ENCODE measurements around the gene CDC37L1. TPM values are rescaled to one million over a fixed set of nuclear protein-coding genes. Genes with fewer than 3 reads are reported as not detected.

The CDC37L1 gene
- polyA plus RNA-seq, 3 donors = 18.2 to 20.4 (median 19.7) TPM

DNA sequence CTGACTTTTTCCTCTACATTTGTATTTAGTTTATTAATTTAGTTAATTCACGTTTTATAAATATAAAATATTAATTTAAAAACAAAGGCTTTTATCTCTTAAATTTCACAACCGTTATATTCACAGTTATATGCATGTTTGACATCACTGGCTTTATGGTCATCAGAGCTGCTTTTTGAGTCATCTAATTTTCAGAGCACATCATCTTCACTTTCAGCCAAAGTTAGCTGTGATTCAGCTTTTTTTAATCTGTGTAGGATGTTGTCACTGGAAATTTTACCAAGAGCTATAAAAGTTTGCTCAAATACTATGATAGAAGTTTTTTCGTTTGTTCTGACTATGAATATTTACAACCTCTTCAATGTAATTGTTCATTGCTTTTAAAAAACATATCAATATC lies 12.4 kb downstream of the CDC37L1 start:
- DNase-seq (ENCODE audit: extremely low read depth in 1 of 11, low read depth in 9 of 11, low spot score in 4 of 11) = no peak

DNA sequence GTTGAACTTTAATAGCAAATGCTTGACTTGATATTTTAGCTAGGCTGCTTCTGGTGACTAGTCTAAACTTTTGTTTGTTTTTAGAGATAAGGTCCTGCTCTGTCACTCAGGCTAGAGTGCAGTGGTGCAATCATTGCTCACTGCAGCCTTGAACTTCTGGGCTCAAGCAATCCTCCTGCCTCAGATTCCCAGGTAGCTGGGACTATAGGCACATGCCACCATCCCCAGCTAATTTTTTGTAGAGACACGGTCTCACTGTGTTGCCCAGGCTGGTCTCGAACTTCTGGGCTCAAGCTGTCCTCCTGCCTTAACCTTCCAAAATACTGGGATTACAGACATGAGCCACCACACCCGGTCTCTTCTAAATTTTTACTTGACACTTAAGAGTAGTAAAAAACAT lies 20.7 kb downstream of the CDC37L1 start:
- no peak for DNase-seq (ENCODE audit: extremely low read depth in 1 of 11, low read depth in 9 of 11, low spot score in 4 of 11)

GRCh38 chr9:4700932-4701331 lies 21.6 kb downstream of the CDC37L1 start:
- DNase-seq (ENCODE audit: extremely low read depth in 1 of 11, low read depth in 9 of 11, low spot score in 4 of 11) = no peak

DNA sequence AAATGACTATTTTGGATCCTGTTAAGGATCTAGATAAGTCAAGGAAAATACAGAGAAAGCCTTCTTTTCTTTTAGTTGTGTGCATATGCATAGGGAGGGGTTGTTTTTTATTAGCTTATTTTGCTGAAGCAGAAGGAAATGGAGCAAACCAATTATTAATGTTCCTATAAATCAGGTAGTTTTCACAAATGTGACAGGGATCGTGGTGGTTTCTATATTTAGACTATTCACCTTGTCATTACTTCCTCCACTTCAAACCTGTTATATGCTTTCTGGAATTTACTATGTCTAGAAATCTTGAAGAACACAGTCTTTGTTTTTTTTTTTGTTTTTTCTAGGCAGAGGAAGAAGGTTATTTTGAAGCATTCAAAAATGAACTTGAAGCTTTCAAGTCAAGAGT lies 22.2 kb downstream of the CDC37L1 start:
- DNase-seq (ENCODE audit: extremely low read depth in 1 of 11, low read depth in 9 of 11, low spot score in 4 of 11) = no peak

DNA sequence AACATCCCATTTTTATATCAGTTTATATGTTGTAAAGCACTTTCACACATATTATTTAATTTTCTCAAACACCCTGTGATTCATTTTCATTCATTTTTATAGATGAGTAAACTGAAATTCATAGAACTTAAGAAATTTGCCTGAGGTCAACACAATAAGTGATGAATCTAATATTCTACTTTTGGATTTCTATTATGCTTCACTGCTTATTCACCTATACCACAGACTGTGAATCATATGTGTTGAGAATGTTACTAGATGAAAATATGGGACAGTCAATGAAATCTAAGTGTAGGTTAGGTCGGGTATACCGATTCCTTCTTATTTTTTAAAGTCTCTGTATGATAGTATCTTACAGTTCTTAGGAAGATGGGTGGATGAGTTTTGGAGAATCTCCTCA lies 24.8 kb downstream of the CDC37L1 start:
- no peak for DNase-seq (ENCODE audit: extremely low read depth in 1 of 11, low read depth in 9 of 11, low spot score in 4 of 11)

DNA sequence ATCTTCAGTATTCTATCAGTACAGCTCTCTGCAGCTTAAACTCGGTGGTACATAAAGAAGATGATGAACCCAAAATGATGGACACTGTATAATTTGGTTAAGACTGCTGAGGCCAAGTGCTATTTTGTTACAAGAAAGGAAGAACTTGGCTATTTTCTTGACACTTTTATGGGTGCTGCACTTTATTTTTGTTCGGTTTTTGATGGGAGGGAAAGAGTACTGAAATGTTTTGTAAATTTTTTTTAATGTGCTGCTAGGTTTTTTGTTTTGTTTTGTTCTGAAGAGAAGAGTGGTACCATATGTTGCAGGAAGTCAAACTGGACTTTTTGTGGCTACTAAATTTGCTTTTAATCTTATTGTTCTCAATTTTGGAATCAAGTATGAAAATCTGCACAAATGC lies 26.7 kb downstream of the CDC37L1 start:
- DNase-seq (ENCODE audit: extremely low read depth in 1 of 11, low read depth in 9 of 11, low spot score in 4 of 11) = peak in 1 of 11 donors; percentile 19

DNA sequence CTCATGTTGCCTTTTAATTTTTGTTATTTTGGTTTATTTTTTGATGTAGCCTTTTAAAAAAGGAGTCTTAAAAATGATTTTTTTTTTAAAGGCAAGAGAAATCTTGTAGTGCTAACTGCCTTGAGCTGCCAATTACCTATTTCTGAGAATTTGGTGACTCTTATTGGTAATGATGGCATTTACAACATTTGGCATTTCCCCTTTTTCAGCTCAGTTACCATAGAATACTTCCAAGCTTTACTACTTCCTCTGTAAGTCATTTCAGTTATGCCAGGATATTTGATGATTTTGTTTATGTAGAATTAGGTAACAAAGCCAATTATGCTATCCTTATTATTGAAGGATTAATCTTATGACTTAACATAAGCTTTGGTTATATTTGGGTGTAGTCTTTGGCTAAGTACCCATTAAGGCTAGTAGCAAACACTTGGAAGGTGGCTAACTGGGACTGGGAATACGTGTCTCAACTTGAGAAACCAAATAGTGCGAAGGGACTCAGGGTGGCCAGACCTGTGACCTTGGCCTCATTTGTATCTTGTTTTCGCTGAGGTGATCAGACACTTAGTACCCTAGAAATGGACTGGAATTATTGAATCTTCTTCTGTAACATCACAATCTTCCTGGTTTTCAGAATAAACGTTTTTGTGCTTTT lies 27.7 kb downstream of the CDC37L1 start:
- DNase-seq (ENCODE audit: extremely low read depth in 1 of 11, low read depth in 9 of 11, low spot score in 4 of 11) = no peak

- no peak for DNase-seq (ENCODE audit: extremely low read depth in 1 of 11, low read depth in 9 of 11, low spot score in 4 of 11)
Observed at GRCh38 chr9:4709380-4709779, 30.0 kb downstream of the CDC37L1 start.

DNA sequence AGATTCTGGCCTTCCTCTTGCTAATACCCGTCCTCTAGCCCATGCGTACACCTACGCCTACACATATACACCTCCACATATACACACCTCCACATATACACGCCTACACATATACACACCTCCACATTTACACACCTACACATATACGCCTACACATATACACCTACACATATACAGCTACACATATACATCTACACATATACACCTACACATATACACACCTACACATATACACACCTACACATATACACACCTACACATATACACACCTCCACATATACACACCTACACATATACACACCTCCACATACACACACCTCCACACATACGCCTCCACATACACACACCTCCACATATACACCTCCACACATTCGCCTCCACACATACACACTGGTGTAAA lies 34.5 kb downstream of the CDC37L1 start:
- DNase-seq (ENCODE audit: extremely low read depth in 1 of 11, low read depth in 9 of 11, low spot score in 4 of 11) = no peak

DNA sequence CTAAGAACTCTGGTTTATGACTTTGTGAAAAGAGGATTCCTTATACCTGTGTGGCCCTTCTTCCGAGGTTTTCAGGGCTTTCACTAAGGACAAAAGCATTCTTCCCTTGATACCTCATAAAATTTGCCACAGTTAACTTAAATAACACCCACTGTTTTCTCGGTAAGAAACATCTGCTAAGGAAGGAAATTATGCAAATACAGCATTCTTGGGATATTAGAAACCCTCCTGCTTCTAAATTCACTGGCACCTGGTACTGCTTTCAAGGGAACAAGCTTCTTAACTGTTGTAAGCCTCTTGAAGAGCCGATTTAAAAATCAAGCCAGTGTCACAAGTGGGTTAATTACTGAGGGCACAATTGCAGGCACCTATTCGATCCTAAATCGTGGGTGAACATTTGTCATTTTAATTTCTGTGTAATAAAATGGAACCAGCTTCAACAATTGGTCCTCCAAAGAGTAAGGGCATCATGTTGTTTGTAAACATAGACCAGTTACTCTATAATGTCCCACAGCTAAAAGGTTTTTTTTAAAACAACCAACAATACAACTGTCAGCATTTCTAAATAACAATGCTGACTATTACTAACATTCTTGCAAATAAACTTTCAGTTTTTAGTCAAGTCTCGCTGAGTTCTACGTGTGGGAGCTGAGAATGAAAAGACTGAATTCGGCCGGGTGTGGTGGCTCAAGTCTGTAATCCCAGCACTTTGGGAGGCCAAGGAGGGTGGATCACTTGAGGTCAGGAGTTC lies 35.1 kb downstream of the CDC37L1 start:
- no peak for DNase-seq (ENCODE audit: extremely low read depth in 1 of 11, low read depth in 9 of 11, low spot score in 4 of 11)

- DNase-seq (ENCODE audit: extremely low read depth in 1 of 11, low read depth in 9 of 11, low spot score in 4 of 11) = no peak
Observed at GRCh38 chr9:4716163-4716562, 36.8 kb downstream of the CDC37L1 start.

DNA sequence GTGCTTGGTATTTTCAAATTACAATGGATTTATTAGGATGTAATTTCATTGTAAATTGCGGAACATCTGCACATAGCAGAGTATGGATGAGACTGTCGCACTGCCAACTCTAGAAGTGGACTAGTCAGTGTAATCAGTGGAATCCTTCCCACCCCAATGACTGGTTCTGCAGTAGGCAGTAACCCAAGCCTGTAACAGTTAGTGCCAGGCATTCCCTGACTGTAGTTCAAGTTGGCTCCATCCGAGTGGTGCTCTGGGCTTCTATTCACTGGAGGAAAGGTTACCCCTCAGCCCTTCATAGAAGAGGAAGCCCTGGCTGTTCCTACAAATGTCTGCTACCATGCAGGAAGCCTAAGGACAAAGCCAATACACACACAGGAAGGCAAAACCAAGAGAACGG lies 38.4 kb downstream of the CDC37L1 start:
- no peak for DNase-seq (ENCODE audit: extremely low read depth in 1 of 11, low read depth in 9 of 11, low spot score in 4 of 11)

DNA sequence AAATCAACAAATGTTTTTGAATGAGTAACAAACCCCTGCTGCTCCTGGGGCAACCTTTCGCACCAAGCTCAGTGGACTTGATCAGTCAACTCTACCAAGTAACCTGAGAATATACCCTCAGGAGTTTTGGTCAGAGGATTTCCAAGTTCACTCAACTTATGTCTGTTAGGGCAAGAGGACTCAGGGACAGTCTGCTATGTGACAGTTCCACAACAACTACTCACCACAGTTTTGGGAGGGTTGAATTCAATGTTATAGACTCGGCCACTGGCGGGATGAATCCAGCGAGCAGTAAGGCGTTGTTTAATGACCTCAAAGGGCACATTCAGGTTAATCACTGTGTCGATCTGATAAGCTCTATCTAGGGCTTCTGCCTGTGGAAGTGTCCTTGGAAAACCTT lies 39.5 kb downstream of the CDC37L1 start:
- no peak for DNase-seq (ENCODE audit: extremely low read depth in 1 of 11, low read depth in 9 of 11, low spot score in 4 of 11)

- DNase-seq (ENCODE audit: extremely low read depth in 1 of 11, low read depth in 9 of 11, low spot score in 4 of 11) = no peak
Observed at GRCh38 chr9:4721736-4722135, 42.4 kb downstream of the CDC37L1 start.

DNA sequence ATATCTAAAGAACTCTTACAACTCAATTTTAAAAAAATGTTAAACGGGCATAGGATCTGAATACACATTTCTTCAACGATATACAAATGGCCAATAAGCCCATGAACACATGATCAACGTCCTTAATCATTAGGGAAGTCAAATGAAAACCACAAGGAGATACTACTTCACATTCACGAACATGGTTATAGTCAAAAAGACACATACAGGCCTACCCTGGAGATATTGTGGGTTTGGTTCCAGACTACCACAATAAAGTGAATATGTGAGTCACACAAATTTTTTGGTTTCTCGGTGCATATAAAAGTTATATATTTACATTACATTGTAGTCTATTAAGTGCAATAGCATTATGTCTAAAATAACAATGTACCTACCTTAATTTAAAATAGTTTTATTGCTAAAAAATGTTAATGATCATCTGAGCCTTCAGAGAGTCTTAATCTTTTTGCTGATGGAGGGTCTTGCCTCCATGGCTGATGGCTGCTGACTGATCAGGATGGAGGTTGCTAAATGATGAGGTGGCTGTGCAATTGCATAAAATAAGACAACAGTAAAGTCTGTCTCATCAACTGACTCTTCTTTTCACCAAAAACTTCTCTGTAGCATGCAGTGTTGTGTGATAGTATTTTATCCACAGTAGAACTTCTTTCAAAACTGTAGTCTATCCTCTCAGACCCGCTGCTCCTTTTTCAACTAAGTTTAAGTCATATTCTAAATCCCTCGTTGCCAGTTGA lies 46.5 kb downstream of the CDC37L1 start:
- DNase-seq (ENCODE audit: extremely low read depth in 1 of 11, low read depth in 9 of 11, low spot score in 4 of 11) = no peak

DNA sequence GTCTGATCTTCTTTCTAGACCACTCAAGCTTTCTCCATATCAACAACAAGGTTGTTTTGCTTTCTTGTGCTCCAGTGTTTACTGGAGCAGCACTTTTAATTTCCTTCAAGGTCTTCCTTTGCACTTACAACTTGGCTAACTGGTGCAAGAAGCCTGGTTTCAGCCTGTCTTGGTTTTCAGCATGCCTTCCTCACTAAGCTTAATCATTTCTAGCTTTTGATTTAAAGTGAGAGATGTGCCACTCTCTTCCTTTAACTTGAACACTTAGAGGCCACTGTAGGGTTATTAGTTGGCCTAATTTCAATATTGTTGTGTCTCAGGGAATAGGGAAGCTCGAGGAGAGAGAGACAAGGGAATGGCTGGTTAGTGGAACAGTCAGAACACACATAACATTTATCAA lies 48.2 kb downstream of the CDC37L1 start:
- no peak for DNase-seq (ENCODE audit: extremely low read depth in 1 of 11, low read depth in 9 of 11, low spot score in 4 of 11)

GRCh38 chr9:4732890-4733289 lies 53.5 kb downstream of the CDC37L1 start:
- DNase-seq (ENCODE audit: extremely low read depth in 1 of 11, low read depth in 9 of 11, low spot score in 4 of 11) = no peak

- DNase-seq (ENCODE audit: extremely low read depth in 1 of 11, low read depth in 9 of 11, low spot score in 4 of 11) = no peak
Observed at GRCh38 chr9:4734150-4734549, 54.8 kb downstream of the CDC37L1 start.

GRCh38 chr9:4738866-4739586 lies 59.7 kb downstream of the CDC37L1 start:
- DNase-seq (ENCODE audit: extremely low read depth in 1 of 11, low read depth in 9 of 11, low spot score in 4 of 11) = no peak

Data from renal cortex interstitium (tissue), 11 donors.